Measurements from ENCODE around the gene SLCO4A1.

DNA sequence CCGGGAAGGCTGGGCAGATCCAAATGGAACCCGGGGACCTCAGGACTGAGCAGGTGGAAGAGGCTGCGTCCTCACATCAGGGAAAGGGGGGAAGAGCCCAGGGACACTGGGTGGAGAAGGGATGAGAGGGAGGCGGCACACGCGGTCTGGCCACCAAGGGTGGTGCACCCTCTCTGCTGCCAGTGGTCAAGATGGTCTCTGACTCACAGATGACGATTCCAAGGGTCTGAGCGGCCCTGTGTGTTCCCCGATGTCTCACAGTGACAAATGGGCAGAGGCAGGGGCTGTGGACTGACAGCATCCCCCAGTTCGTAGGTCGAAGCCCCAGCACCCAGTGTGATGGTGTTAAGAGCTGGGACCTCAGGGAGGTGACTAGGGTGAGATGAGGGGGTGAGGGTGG lies 32.1 kb downstream of the SLCO4A1 start:
- TF ChIP-seq CTCF (conservative IDR thresholded peaks at IDR 0.05; ENCODE audit: low read depth, low read length): no peak
- no peak for TF ChIP-seq EZH2 (IDR thresholded peaks at IDR 0.05; ENCODE audit: borderline replicate concordance, low read depth, low read length, poor library complexity, severe bottlenecking)
